Breast epithelium (tissue), 4 donors: ENCODE measurements around the gene C5. TPM values are rescaled to one million over a fixed set of nuclear protein-coding genes. Genes with fewer than 3 reads are reported as not detected.
A peak's percentile ranks its signal among the peaks of the same experiment; 100 is the strongest.

Source experiments
- DNase-seq, 2 donors: peaks; one replicate each; pipeline ENCODE4 v3.0.0-alpha.2; 2019; ENCODE audit warnings: low spot score in 2 of 2
- H3K27ac ChIP-seq, 2 donors: fragments of 200-600 bp; sonication (generic) in 1 of 2; one replicate each; pipeline ENCODE4 v1.5.1; 2016 to 2019; ENCODE audit warnings: mild to moderate bottlenecking in 1 of 2
- H3K27me3 ChIP-seq, 2 donors: fragments of 200-600 bp; sonication (generic) in 1 of 2; one replicate each; pipeline versions ENCODE4 v1.5.1 to v1.6.0; 2017 to 2019; ENCODE audit warnings: control low read depth in 1 of 2, mild to moderate bottlenecking in 1 of 2
- H3K36me3 ChIP-seq: fragments of 200-600 bp; one replicate; pipeline ENCODE4 v1.5.1; 2019
- H3K4me1 ChIP-seq, 2 donors: fragments of 200-600 bp; sonication (generic); one replicate each; pipeline ENCODE4 v1.5.1; 2016 to 2019; ENCODE audit warnings: control low read depth in 1 of 2
- H3K4me3 ChIP-seq, 3 donors: fragments of 200-600 bp; sonication (generic); 1 replicate in 2 of 3; 2 replicates in 1 of 3; pipeline ENCODE4 v1.5.1; 2016 to 2019; ENCODE audit warnings: mild to moderate bottlenecking in 3 of 3, moderate library complexity in 2 of 3
- H3K9me3 ChIP-seq, 2 donors: fragments of 200-600 bp; sonication (generic) in 1 of 2; one replicate each; pipeline ENCODE4 v1.5.1; 2016 to 2019; ENCODE audit warnings: control low read depth in 1 of 2
- CTCF ChIP-seq, 3 donors: fragments of 450-650 bp; IDR thresholded peaks; one replicate each; pipeline ENCODE4 v1.5.1; 2016 to 2017; ENCODE audit warnings: antibody characterized with exemption in 3 of 3, mild to moderate bottlenecking in 3 of 3, moderate library complexity in 3 of 3
- POLR2A ChIP-seq: fragments of 450-650 bp; IDR thresholded peaks from one replicate; pipeline ENCODE4 v1.6.1; 2016; ENCODE audit warnings: antibody characterized with exemption, mild to moderate bottlenecking, moderate library complexity
- POLR2AphosphoS5 ChIP-seq, 3 donors: sonication (generic); formaldehyde crosslinking; IDR thresholded peaks; one replicate each; pipeline ENCODE4 v1.6.1; 2017; ENCODE audit warnings: antibody characterized with exemption in 3 of 3
- intact Hi-C: fragments of 100-400 bp; cut with DNase I; formaldehyde crosslinking; loops from one replicate; pipeline ENCODE4 v1.15.1; 2023; ENCODE audit warnings: low total_unique reads
- total RNA-seq, 3 donors: library from RNA; depleted of rRNA; stranded (reverse); fragments of >200 nt; gene quantifications; one replicate each; pipeline ENCODE4 v1.1.0, GENCODE V29; 2016

The C5 gene
- total RNA-seq, 3 donors from 2014 or later = 5.9 to 22.7 (median 13.2) TPM

DNA sequence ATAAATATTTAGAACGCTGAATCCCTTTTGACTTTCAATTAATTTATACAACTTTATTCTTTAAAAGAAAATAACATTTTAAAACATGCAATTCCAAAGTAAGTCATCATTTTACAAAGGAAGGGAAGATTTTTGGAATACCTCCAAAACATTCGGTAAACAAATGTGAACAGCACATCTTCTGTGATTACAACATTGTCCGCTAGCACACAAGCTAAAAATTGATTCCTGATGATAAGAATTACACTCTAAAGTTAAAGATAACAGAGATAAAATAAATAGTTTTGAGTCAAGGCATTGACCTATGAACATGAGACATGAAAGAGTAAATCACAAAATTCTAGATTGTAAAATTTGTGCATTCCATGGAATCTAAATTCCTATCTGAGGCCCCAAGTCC is 67.2 kb downstream of the C5 start:
- intact Hi-C loops = no loop called here
- Histone ChIP-seq H3K4me3 (no peak overlapping the region), H3K9me3 (no peaks in the 10 kb centered on the region), H3K27ac (peak overlapping the region in 1 of 2 donors; percentile 9), H3K27me3 (no peaks in the 10 kb centered on the region), H3K4me1 (no peaks in the 10 kb centered on the region), H3K36me3 (no peaks in the 10 kb centered on the region)
- TF ChIP-seq POLR2AphosphoS5 (IDR thresholded peaks at IDR 0.05) (no peak), CTCF (IDR thresholded peaks at IDR 0.05) (no peak), POLR2A (no peak)
- no peak for DNase-seq

DNA sequence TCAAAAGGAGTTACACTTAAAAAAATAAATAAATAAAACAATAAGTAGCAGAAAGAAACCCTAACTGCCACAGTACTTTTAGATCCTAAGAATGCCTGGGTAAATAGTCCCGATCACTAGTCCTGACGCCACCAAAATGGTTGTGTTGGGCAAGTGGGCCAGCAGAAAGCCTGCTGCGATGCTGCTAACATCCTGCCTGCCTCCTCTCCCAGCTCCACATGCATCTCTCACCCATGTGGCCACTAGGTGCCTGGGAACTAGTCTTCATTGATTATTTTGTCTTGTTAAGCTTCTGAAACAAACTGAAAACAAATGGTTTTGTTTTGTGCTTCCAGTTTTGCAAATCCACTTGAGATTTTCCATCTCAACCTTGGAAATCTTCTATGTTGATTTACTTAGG is 69.1 kb downstream of the C5 start:
- DNase-seq = no peak
- Histone ChIP-seq H3K36me3 (no peaks in the 10 kb centered on the region), H3K4me1 (no peaks in the 10 kb centered on the region), H3K4me3 (no peak overlapping the region), H3K9me3 (no peaks in the 10 kb centered on the region), H3K27ac (no peak overlapping the region), H3K27me3 (no peaks in the 10 kb centered on the region)
- TF ChIP-seq POLR2AphosphoS5 (IDR thresholded peaks at IDR 0.05) = no peak
- no peak for TF ChIP-seq CTCF (IDR thresholded peaks at IDR 0.05)
- no peak for TF ChIP-seq POLR2A
- intact Hi-C loops = no loop called here

DNA sequence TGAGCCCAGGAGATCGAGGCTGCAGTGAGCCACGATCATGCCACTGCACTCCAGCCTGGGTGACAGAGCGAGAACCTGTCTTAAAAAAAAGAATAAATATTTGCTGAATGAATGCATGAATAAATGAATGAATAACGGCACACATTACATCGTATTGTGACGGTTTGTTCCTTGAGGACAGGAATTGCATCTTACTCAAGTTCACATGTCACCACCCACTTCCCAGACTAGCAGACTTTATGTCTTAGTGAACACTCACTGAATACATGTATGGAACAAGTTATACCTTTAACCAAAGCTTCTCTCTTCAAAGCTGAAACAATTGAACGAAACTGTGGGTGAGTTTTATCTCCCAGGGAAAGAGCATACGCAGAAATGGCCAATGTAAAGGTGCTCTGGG is 70.3 kb downstream of the C5 start:
- Histone ChIP-seq H3K36me3 (no peaks in the 10 kb centered on the region), H3K4me3 (no peak overlapping the region), H3K4me1 (no peaks in the 10 kb centered on the region), H3K27ac (no peak overlapping the region), H3K27me3 (no peaks in the 10 kb centered on the region), H3K9me3 (no peaks in the 10 kb centered on the region)
- intact Hi-C loops = no loop called here
- TF ChIP-seq POLR2A (no peak), POLR2AphosphoS5 (IDR thresholded peaks at IDR 0.05) (no peak), CTCF (IDR thresholded peaks at IDR 0.05) (no peak)
- DNase-seq = no peak

- Histone ChIP-seq H3K27me3 (no peaks in the 10 kb centered on the region), H3K4me1 (no peaks in the 10 kb centered on the region), H3K36me3 (no peaks in the 10 kb centered on the region), H3K27ac (no peak overlapping the region), H3K9me3 (no peaks in the 10 kb centered on the region), H3K4me3 (no peak overlapping the region)
- intact Hi-C loops = no loop called here
- DNase-seq = no peak
- TF ChIP-seq POLR2A (no peak), CTCF (IDR thresholded peaks at IDR 0.05) (no peak), POLR2AphosphoS5 (IDR thresholded peaks at IDR 0.05) (no peak)
Observed at GRCh38 chr9:120978987-120979386, 71.1 kb downstream of the C5 start.

- no peak for DNase-seq
- H3K4me1 ChIP-seq = no peaks in the 10 kb centered on the region
- H3K27me3 ChIP-seq = no peaks in the 10 kb centered on the region
- no peaks in the 10 kb centered on the region for H3K9me3 ChIP-seq
- intact Hi-C loops = no loop called here
- H3K36me3 ChIP-seq = no peaks in the 10 kb centered on the region
- TF ChIP-seq POLR2AphosphoS5 (IDR thresholded peaks at IDR 0.05) (no peak), CTCF (IDR thresholded peaks at IDR 0.05) (no peak), POLR2A (no peak)
- no peak overlapping the region for H3K4me3 ChIP-seq
- H3K27ac ChIP-seq = no peak overlapping the region
Observed at GRCh38 chr9:120977321-120977720, 72.8 kb downstream of the C5 start.
